GM18508 (cell line): ENCODE results near the gene CARD9.

ENCODE experiments used
- ATAC-seq: cut with Tn5 transposase; IDR thresholded peaks from one replicate; pipeline ENCODE4 v1.9.1; 2021; ENCODE audit warnings: moderate number of reproducible peaks; ENCODE audit not compliant: insufficient read depth, unreplicated experiment

The CARD9 gene

GRCh38 chr9:136366826-136367225 is 6.6 kb downstream of the CARD9 start:
- no peak for ATAC-seq

- ATAC-seq: no peak
These were observed 7.7 kb downstream of the CARD9 start for GRCh38 chr9:136365775-136366222.

DNA sequence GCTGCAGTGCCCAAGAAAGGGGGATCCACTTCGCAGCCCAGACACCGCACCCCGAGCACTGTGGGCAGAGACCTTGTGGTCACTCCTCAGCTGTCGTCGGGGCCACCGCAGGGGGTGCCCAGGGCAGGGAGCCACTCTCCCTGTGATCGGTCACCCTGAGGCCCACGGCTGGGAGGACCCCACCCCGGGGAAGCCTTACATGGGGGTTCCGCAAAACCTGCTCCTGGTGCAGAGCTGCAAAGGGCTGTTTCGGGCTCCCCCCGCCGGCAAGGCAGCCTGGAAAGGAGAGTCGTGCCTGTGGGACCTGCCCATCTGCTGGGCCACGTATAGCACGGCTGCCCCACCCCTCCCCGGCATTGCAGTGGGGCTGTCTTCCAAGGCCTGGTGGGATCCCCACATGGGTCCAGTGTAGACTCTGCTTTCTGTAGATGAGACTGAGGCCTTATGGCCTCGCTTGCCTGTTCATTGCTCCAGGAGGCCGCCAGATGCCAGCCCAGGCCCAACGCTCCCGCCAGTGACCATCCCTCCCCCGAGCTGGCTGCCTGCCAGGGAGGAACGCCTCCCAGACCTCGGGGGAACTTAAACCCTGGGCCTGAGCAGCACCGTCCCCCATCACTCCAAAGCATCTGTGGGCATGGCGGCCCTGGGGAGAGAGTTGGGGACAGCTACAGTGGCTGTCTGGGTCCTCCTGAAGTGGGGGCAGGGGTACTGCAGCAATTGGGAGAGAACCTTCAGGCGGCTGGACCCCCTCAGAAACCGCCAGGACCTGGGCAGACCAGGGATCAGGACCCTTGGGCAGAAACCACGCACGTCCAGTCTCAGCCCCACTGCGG is 8.3 kb downstream of the CARD9 start:
- no peak for ATAC-seq

GRCh38 chr9:136363949-136364748 is 9.3 kb downstream of the CARD9 start:
- ATAC-seq: no peak

- no peak for ATAC-seq
These were observed 10.1 kb downstream of the CARD9 start, which contains the start of gene DNLZ for GRCh38 chr9:136363106-136363948. DNLZ (minus strand) TSS chr9:136363744; CDS start chr9:136363714, 30 bp downstream.

- no peak for ATAC-seq
These were observed 11.1 kb downstream of the CARD9 start for GRCh38 chr9:136362450-136362784.

GRCh38 chr9:136361754-136362449 is 11.6 kb downstream of the CARD9 start:
- ATAC-seq: no peak

DNA sequence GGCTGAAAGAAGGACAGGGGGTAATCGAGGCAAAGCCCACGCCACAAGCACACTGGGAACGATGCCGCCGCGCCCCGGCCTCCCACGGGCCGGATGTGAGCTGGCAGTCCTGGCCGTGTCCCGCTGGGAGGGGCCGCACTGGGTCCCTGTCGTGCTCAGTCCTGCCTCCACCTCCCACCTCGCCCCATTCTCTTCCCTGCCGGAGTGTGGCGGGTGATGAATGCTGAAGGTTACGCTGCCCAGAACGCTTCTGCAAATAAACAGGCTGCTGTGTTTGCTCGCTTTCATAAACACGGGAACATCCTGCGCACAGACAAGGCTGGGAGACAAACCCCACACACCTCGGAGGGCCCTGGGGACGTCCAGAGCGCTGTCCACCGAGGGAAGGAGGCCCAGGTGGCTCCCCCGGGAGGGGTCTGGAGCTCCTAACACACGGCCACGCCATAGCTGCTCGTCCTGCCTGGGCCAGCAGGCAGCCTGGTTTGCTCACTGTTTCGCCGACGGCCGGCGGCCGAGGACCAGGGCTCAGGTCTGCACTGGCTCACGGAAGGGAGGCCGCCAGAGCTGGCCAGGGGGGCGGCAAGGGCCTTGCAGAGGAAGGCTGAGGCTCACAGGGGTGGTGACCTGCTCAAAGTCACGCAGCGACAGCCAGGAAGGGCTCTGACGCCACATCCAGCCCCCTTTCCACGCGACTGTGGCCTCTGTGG is 12.3 kb downstream of the CARD9 start:
- no peak for ATAC-seq

DNA sequence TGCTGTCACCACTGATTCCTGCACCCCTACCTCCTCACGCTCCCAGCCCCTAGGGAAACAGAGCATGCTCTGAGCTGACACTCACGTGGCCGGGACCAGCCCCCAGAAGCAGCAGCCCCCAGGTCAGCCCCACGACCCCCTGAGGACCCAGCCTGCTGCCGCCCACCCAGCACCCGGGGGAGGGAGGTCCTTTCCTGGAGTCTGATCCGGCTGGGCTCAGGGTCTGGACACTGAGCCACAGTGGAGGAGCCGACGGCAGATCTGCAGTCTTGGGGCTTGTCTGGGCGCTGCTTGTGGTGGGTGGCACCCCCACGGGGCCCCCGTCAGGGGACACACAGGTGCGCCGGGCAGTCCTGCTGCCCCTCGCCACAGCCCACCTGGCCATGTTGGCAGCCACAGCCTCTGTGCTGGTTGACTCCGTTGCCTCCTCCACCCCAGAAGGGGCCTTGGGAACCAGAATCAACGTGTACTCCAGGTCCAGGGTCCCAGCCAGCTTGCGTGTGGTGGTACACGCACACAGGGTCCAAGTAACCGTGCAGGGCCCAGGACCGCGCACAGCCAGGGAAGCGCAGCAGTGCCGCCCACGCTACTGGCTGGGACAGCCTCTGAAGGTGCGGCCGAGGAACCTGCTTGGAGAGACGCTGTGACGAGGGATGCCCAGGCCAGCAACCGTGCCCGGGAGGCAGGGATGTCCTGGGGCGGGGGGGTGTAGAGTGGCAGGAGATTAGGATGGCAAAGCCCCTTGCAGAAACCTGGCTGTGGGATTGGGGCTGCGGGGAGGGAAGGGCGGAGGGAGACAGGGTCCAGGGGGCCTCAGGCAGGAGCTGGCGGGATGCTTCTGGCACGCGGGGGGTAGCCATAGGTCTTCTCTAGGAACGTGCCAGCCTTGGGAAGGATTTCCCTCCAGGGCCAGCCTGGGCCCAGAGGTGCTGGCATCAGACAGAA is 13.4 kb downstream of the CARD9 start:
- ATAC-seq: no peak

DNA sequence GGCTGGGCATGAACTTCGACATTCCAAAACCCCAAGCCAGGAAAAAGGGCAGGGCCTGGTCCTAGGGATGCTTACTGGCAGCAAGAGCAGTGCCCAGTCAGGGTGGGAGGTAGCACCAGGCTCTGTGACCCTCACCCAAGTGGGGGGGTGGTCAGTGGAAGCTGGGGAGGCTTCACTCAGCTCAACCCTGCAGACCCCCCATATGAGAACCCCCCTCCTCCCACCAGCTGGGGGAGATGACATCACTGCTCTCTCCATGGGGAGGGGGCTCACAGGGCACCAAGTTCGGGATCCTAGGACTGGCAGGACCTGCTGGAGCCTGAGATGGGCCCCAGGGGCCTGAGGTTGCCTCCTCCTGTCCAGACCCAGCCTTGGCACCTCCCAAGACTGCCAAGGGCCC is 14.6 kb downstream of the CARD9 start:
- ATAC-seq: no peak

- ATAC-seq: no peak
These were observed 15.5 kb downstream of the CARD9 start for GRCh38 chr9:136358016-136358415.

- no peak for ATAC-seq
These were observed 16.2 kb downstream of the CARD9 start for GRCh38 chr9:136357202-136357725.

DNA sequence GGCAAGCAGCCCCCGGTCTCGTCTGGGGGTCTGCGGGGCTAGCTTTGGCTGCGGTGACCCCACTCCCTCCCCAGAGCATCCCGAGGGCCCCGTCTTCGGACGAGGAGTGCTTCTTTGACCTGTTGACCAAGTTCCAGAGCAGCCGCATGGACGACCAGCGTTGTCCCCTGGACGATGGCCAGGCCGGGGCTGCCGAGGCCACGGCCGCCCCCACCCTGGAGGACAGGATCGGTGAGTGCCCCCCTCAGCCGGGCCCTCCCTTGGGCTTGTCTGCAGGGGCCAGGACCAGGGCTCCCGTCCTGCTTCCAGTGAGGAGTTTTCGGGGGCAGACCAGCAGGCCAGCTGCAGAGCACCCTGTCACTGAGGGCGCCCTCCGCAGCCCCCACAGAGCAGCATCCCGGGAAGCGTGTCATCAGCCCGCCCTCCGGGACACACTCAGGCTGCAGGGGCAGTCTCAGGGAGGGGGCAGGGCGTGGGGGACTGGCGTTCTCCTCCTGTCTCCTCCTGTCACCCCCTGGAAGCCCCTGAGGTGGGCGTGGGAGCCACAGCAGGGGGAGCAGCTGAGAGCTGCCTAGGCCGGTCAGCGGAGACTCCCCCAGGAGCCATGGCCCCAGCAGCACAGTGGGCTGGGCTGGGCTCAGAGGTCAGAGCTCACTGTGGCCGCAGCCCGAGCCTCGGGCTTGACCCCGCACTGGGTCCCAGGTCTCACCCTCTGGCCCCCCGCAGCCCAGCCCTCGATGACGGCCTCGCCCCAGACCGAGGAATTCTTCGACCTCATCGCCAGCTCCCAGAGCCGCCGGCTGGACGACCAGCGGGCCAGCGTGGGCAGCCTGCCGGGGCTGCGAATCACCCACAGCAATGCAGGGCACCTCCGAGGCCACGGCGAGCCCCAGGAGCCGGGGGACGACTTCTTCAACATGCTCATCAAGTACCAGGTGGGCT is 17.6 kb downstream of the CARD9 start:
- ATAC-seq: no peak

DNA sequence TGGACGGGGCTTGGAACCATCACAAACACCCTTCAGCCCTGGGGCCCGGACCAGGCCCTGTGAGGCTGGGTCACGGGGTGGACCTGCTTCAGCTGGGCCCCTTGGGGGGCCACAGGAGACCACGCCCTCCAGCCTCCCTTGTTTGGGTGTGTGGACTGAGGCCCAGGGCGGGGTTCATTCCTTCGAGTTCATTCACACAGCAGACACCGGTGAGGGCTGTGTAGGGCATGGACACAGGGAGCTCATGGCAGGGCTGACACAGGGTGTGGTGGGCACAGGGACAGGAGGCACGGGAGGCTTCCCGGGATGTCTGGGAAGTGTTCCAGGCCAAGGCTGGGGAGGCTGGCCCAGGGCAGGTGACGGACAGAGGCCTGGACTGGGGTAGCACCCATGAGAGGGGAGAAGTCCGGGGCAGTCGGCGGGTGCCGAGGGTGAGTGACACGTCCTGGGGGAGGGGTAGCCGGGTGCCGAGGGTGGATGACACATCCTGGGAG is 18.8 kb downstream of the CARD9 start:
- ATAC-seq: no peak

DNA sequence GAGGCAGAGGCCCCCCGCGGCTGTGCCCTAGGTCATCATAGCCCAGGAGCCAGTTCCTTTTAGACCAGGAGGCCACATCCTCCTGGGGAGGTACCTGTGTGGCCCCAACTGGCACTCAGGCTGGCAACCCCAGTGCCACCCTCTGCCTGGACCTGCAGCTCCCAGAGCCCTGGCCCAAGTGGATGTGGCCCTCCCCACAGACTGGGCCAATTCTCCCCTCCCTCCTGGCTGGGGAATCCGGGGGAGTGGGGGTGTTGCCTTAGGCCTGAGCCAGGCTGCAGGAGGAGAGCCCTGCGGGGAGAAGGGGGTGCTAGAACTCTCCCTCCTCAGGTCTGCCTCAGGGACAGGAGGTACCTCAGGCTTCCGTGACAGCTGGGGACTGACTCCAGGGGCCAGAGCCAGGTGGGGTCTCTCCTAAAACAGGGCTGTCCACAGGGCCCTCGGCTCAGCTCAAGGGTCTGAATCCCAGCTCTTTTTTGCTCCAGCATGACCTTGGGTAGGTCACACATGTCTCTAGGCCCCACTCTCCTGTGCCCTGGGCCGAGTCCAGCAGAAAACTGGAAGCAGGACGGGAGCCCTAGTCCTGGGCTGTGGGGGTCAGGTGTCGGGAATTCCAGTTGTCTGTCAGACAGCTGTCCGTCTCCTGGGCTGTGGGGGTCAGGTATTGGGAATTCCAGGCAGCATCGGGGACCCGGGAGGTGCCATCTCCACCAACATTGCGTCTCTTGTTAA is 19.5 kb downstream of the CARD9 start:
- ATAC-seq: no peak

GRCh38 chr9:136353088-136353487 is 20.4 kb downstream of the CARD9 start:
- ATAC-seq: no peak
